Heart left ventricle (tissue), 13 donors: ENCODE results near the gene CCDC152.

Experiments
- CTCF ChIP-seq, 12 donors: fragments of 200-600 bp; sonication (generic) in 4 of 12; IDR thresholded peaks; one replicate each; pipeline versions ENCODE4 v1.5.0 to v1.8.0; 2018 to 2022; ENCODE audit warnings: antibody characterized with exemption in 12 of 12, mild to moderate bottlenecking in 5 of 12
- POLR2A ChIP-seq, 2 donors: fragments of 450-650 bp; IDR thresholded peaks; one replicate each; pipeline ENCODE4 v1.6.1; 2017; ENCODE audit warnings: antibody characterized with exemption in 2 of 2, mild to moderate bottlenecking in 2 of 2, moderate library complexity in 2 of 2
- donor health status: ischemic (EF 13 %, LVEDD 7.1; RV severe dilation, severe dysfunction).
- donor health status: DM: no; HTN: yes; CAD: no.
- donor health status: DM: no; HTN: no; CAD: no.
- donor health status: ischemic (EF 25% LVEDD 6.9; RV normal size, moderate dysfunction).
- donor health status: ischemic (EF 25% LVEDD 5.7; RV mildly dilated, moderate dysfunction).
- donor health status: ischemic (EF 35%, LVEDD 5.7; RV mildly dilated, moderate dysfunction).
- donor health status: nonischemic (EF 11% LVEDD 7.7; RV severe dilation, severe dysfunction).
- donor health status: DM: yes; HTN: yes; CAD: no.
- donor health status: PGD.
- donor health status: ischemic (EF 29% LVEDD 5.4; RV normal size, mild dysfunction).
- donor health status: nonischemic (EF 23%, LVEDD 6.1; RV moderate dilation, normal function).

GRCh38 chr5:42837601-42838000 is 81.0 kb downstream of the CCDC152 start:
- no peak for TF ChIP-seq POLR2A (IDR thresholded peaks at IDR 0.05)
- TF ChIP-seq CTCF (IDR thresholded peaks at IDR 0.05): no peak
